ENCODE measurements around the gene CERCAM.

DNA sequence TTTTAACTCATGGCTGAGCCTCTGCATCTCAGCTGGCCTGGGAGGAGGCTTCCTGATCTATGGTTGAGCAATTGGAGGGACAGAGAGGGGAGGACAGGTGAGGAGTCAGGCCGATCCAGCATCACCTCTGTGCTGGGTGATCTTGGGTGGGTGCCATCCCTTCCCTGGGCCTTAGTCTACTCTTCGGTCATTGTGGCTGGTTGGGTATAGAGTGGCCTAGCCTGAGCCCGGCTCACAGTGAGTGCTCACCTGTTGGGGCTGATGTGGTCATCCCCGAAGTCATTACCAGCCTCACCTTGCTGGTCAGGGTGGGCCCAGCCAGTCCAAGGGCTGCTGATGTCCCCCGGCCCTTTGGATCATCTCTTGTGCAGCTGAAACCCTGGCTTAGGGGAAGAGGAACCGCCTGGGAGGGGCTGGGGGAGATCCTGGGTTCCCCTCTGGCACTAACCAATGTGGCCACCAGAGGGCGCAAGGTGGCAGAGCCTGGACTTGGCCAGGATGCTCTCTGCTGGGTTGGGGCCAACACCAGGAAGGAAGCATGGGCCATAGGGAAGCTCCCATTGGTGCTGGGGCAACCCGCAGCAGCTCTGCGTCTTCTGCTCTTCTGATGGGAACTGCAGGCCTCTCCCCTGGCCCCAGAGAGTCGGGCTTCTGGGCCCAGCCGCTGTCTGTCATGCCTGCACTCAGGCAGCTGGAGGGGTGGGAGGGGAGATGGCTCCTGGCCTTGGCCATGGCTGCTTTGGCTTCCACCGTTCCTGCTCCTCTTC lies 17.9 kb downstream of the CERCAM start:
- TF ChIP-seq EZH2 (IDR thresholded peaks at IDR 0.05) (no peak), POLR2AphosphoS5 (IDR thresholded peaks at IDR 0.05; ENCODE audit: borderline replicate concordance, low read depth, low read length) (no peak), FOXP2 (optimal IDR thresholded peaks at IDR 0.05; ENCODE audit: control extremely low read depth, extremely low read length, insufficient read depth) (no peak)

Measured in SK-N-MC (cell line).